IMR-90 (cell line): ENCODE data around the gene ATRX. TPM values are rescaled to one million over a fixed set of nuclear protein-coding genes. Genes with fewer than 3 reads are reported as not detected.

ENCODE experiments used
- ATAC-seq: fragments of 200-7000 bp; cut with Tn5 transposase; 2 replicates; pipeline ENCODE4 v1.9.1; 2020; ENCODE audit warnings: low read depth, mild to moderate bottlenecking, moderate library complexity
- BruUV-seq: library from RNA; stranded (reverse); fragments of 400-500 nt; replicated peaks from 2 replicates; lab custom pipeline; 2021; lab: Mats Ljungman, UMichigan
- CTCF ChIA-PET: fragments of 300-600 bp; formaldehyde crosslinking; extraction: SDS; loops from one replicate; lab custom pipeline; 2021; ENCODE audit warnings: antibody characterized with exemption; lab: Yijun Ruan, JAX
- POLR2A ChIA-PET: fragments of 300-600 bp; sonication (Branson Sonifier 250); formaldehyde crosslinking; loops from one replicate; lab custom pipeline; 2022; ENCODE audit warnings: antibody characterized with exemption; ENCODE audit not compliant: unreplicated experiment; lab: Charles Lee
- DNase-seq: peaks from one replicate; pipeline ENCODE4 v3.0.0; 2013
- H2AFZ ChIP-seq: replicated peaks from 2 replicates; pipeline ENCODE3; 2013; ENCODE audit warnings: low read length, mild to moderate bottlenecking; ENCODE audit not compliant: poor library complexity
- H2AK5ac ChIP-seq: 2 replicates; pipeline ENCODE4 v1.6.1; 2013; ENCODE audit warnings: low read depth, low read length, inconsistent platforms
- H2AK9ac ChIP-seq: replicated peaks from 2 replicates; pipeline ENCODE3; 2013; ENCODE audit warnings: mild to moderate bottlenecking, low read depth, low read length, moderate library complexity; ENCODE audit not compliant: poor library complexity
- H2BK120ac ChIP-seq: 2 replicates; pipeline ENCODE4 v1.6.1; 2013; ENCODE audit warnings: low read depth, low read length, inconsistent platforms
- H2BK15ac ChIP-seq: 3 replicates; pipeline ENCODE4 v1.6.1; 2013; ENCODE audit warnings: low read depth, low read length, inconsistent platforms
- H2BK20ac ChIP-seq: 2 replicates; pipeline ENCODE4 v1.6.1; 2013; ENCODE audit warnings: low read depth, mild to moderate bottlenecking, inconsistent platforms, low read length, moderate library complexity
- H2BK5ac ChIP-seq: 2 replicates; pipeline ENCODE4 v1.6.1; 2013; ENCODE audit warnings: mild to moderate bottlenecking, low read depth, low read length, inconsistent platforms; ENCODE audit not compliant: poor library complexity, severe bottlenecking
- H3K14ac ChIP-seq: replicated peaks from 2 replicates; pipeline ENCODE4 v1.6.1; 2013; ENCODE audit warnings: low read depth, low read length, inconsistent platforms
- H3K18ac ChIP-seq: 2 replicates; pipeline ENCODE4 v1.6.1; 2013; ENCODE audit warnings: low read depth, low read length, control low read depth
- H3K23ac ChIP-seq: 2 replicates; pipeline ENCODE4 v1.6.1; 2013; ENCODE audit warnings: low read depth, low read length, inconsistent platforms
- H3K27ac ChIP-seq: 2 replicates; pipeline ENCODE4 v1.5.1; 2013; ENCODE audit warnings: mild to moderate bottlenecking, control low read depth, low read length; ENCODE audit not compliant: insufficient read depth
- H3K27me3 ChIP-seq: 2 replicates; pipeline ENCODE4 v1.6.1; 2013; ENCODE audit warnings: low read length; ENCODE audit not compliant: control insufficient read depth, insufficient read depth
- H3K36me3 ChIP-seq: 2 replicates; pipeline ENCODE4 v1.6.1; 2013; ENCODE audit warnings: low read length, mixed read lengths; ENCODE audit not compliant: control insufficient read depth, insufficient read depth
- H3K4ac ChIP-seq: 2 replicates; pipeline ENCODE4 v1.6.1; 2013; ENCODE audit warnings: low read depth, low read length, inconsistent platforms
- H3K4me1 ChIP-seq: 2 replicates; pipeline ENCODE4 v1.6.1; 2013; ENCODE audit warnings: low read length, mixed read lengths; ENCODE audit not compliant: control insufficient read depth, insufficient read depth
- H3K4me2 ChIP-seq: 2 replicates; pipeline ENCODE4 v1.6.1; 2013; ENCODE audit warnings: low read depth, mild to moderate bottlenecking, control low read depth, low read length, moderate library complexity
- H3K4me3 ChIP-seq: 2 replicates; pipeline ENCODE4 v1.5.1; 2013; ENCODE audit warnings: low read depth, mild to moderate bottlenecking, control low read depth, low read length, moderate library complexity; ENCODE audit not compliant: insufficient read depth
- H3K56ac ChIP-seq: 2 replicates; pipeline ENCODE4 v1.6.1; 2013; ENCODE audit warnings: low read length, inconsistent platforms; ENCODE audit not compliant: insufficient read depth; ENCODE audit errors: extremely low read depth
- H3K79me1 ChIP-seq, 2 experiments: 2 replicates each; pipeline ENCODE4 v1.6.1; 2013; ENCODE audit warnings: low read length in 2 of 2, inconsistent platforms in 1 of 2, low read depth in 1 of 2
- H3K9ac ChIP-seq: 2 replicates; pipeline ENCODE4 v1.6.1; 2013; ENCODE audit warnings: low read depth, low read length, control low read depth
- H3K9me1 ChIP-seq: 2 replicates; pipeline ENCODE4 v1.6.1; 2013; ENCODE audit warnings: low read length, inconsistent platforms; ENCODE audit not compliant: insufficient read depth
- H3K9me3 ChIP-seq: 2 replicates; pipeline ENCODE4 v1.6.1; 2013; ENCODE audit warnings: low read length; ENCODE audit not compliant: control insufficient read depth, insufficient read depth
- H4K20me1 ChIP-seq: 2 replicates; pipeline ENCODE4 v1.6.1; 2013; ENCODE audit warnings: low read length, inconsistent platforms; ENCODE audit not compliant: insufficient read depth
- H4K5ac ChIP-seq: 2 replicates; pipeline ENCODE4 v1.6.1; 2013; ENCODE audit warnings: mild to moderate bottlenecking, low read depth, low read length, control low read depth
- H4K8ac ChIP-seq, 2 experiments: 2 replicates each; pipeline ENCODE4 v1.6.1; 2013; ENCODE audit warnings: low read depth in 2 of 2, low read length in 2 of 2, control low read depth in 1 of 2, inconsistent platforms in 1 of 2
- H4K91ac ChIP-seq: 2 replicates; pipeline ENCODE4 v1.6.1; 2013; ENCODE audit warnings: low read depth, low read length, inconsistent platforms; ENCODE audit not compliant: insufficient read depth
- RAD21 ChIP-seq: IDR thresholded peaks from 2 replicates; pipeline ENCODE4 v1.6.1; 2012; ENCODE audit warnings: low read length, improper control_type of control experiment
- RFX5 ChIP-seq: IDR thresholded peaks from 2 replicates; pipeline ENCODE4 v1.8.0; 2012; ENCODE audit warnings: low read depth, mild to moderate bottlenecking, low read length, moderate library complexity
- SMC3 ChIP-seq: fragments of 150-350 bp; IDR thresholded peaks from 2 replicates; pipeline ENCODE4 v1.6.1; 2016; ENCODE audit warnings: low read depth, mild to moderate bottlenecking, antibody characterized with exemption, low read length, moderate library complexity
- WGBS, 2 experiments: methylation state at CpG; one replicate each; pipeline versions ENCODE4 v1.1.5 to v1.1.7; 2013; ENCODE audit warnings: missing lambda C conversion rate in 2 of 2; ENCODE audit not compliant: insufficient read length in 1 of 2; ENCODE audit errors: extremely low coverage in 2 of 2; 5-methylcytosine and 5-hydroxymethylcytosine counted together
- dilution Hi-C: fragments of 300-500 bp; cut with HindIII; formaldehyde crosslinking; loops from one replicate; pipeline ENCODE4 v1.14.3; 2018; ENCODE audit warnings: low sequenced_read_pairs; ENCODE audit not compliant: unreplicated experiment
- in situ Hi-C: fragments of 300-500 bp; cut with MboI; formaldehyde crosslinking; loops from 3 replicates; pipeline ENCODE4 v1.14.3; 2019; ENCODE audit warnings: low sequenced_read_pairs, inconsistent platforms, mixed read lengths
- intact Hi-C: fragments of 100-400 bp; cut with micrococcal nuclease; formaldehyde crosslinking; loops from 2 replicates; pipeline ENCODE4 v1.10.0; 2022
- polyA plus RNA-seq, 3 experiments: library from polyadenylated mRNA; depleted of rRNA; stranded (reverse); fragments of >200 nt; gene quantifications; 2 replicates each; pipeline ENCODE4 v1.2.3, GENCODE V29; 2012; ENCODE audit warnings: low replicate concordance in 1 of 3
- total RNA-seq: library from RNA; depleted of rRNA; stranded (reverse); fragments of >200 nt; gene quantifications from 2 replicates; pipeline ENCODE4 v1.2.3, GENCODE V29; 2012

The ATRX gene
- total and polyA plus RNA-seq, 2 of the 4 experiments (the other 2 are of a cell fraction): 20.7 to 73.8 TPM

DNA sequence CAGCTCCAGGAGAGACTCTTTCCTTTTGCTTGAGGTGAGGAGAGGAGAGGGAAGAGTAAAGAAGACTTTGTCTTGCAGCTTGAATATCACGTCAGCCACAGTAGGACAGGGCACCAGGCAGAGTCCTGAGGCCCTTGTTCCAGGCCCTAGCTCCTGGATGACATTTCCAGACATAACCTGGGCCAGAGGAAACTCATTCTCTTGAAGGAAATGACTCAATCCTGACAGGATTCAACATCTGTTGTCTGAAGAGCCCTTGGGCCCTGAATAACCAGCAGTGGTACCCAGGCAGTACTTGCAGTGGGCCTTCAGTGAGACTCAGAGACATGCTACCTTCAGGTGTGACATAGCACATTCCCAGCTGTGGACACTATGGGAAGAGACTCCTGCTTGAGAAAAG, 276.0 kb downstream of the ATRX start:
- H3K36me3 ChIP-seq: peaks cover 14% of the 10 kb centered on the region
- no peaks in the 10 kb centered on the region for H3K9me1 ChIP-seq
- H3K4me1 ChIP-seq: no peaks in the 10 kb centered on the region
- H2BK15ac ChIP-seq: no peak overlapping the region
- H3K23ac ChIP-seq: no peak overlapping the region
- H3K9ac ChIP-seq: no peak overlapping the region
- no peak overlapping the region for H2BK5ac ChIP-seq
- H3K4ac ChIP-seq: no peak overlapping the region
- H3K27ac ChIP-seq: no peak overlapping the region
- intact Hi-C loops: no loop called here
- ChIA-PET CTCF (no interaction called here), POLR2A (no interaction called here)
- no peak for TF ChIP-seq SMC3
- TF ChIP-seq RFX5: no peak
- no peak for TF ChIP-seq RAD21
- no peak overlapping the region for H3K4me2 ChIP-seq
- H2BK120ac ChIP-seq: no peak overlapping the region
- no peaks in the 10 kb centered on the region for H4K20me1 ChIP-seq
- H2AFZ ChIP-seq: no peak overlapping the region
- no peak overlapping the region for H3K56ac ChIP-seq
- no peak overlapping the region for H4K8ac ChIP-seq
- no peak overlapping the region for H3K18ac ChIP-seq
- H2AK5ac ChIP-seq: no peak overlapping the region
- H4K91ac ChIP-seq: no peak overlapping the region
- no peak overlapping the region for H4K5ac ChIP-seq
- DNase-seq: peak; percentile 12
- dilution Hi-C loops: no loop called here
- no peak overlapping the region for H2AK9ac ChIP-seq
- H3K27me3 ChIP-seq: no peaks in the 10 kb centered on the region
- no TSS peak for BruUV-seq
- WGBS, 2 experiments: no CpG with 5 or more reads among the region's 1 CpG
- no peak overlapping the region for H2BK20ac ChIP-seq
- no peak overlapping the region for H3K4me3 ChIP-seq
- peaks cover 2% of the 10 kb centered on the region; the same call in 1 of the 2 replicates for H3K9me3 ChIP-seq
- in situ Hi-C loops: no loop called here
- H3K14ac ChIP-seq: no peak overlapping the region
- H3K79me1 ChIP-seq: no peaks in the 10 kb centered on the region
- ATAC-seq: no peak
